ENCODE data around the gene ACOT12. TPM values are rescaled to one million over a fixed set of nuclear protein-coding genes. Genes with fewer than 3 reads are reported as not detected.

Gene ACOT12
- total and polyA plus RNA-seq, 2 of the 13 experiments (the other 11 are each of a cell fraction or from before 2014, with no cell fraction given): not detected

DNA sequence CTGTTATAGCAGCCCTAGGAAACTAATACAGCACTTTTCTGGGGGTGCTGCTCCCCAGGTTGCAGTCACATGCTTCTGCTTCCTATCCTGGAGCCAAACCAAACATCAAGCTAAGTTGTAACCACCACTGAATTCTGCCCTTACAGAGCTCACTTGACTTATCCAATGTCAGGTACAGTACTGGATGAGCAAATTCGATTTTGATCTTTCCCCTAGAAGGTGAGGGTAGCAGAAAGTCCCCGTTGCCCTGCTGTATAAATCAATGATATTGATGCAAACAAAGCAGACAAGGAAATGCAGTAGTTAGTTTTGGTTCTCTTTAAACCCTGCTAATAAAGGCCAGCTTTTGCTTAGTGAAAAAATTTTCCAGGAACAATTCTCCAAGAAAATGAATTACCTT is 56.1 kb downstream of the ACOT12 start:
- WGBS (ENCODE audit: low lambda C conversion rate): 0% methylated on average over 2 of the region's 2 CpGs
- H3K9me3 ChIP-seq (ENCODE audit: low read length): no peaks in the 10 kb centered on the region
- DNase-seq (ENCODE audit: low spot score): no peak

More for the DNA sequence above, 56.1 kb downstream of the ACOT12 start:
- no TSS peak for BruUV-seq (replicated peaks)
- POLR2A ChIA-PET: no interaction called here
- TF ChIP-seq, protein P1, sequence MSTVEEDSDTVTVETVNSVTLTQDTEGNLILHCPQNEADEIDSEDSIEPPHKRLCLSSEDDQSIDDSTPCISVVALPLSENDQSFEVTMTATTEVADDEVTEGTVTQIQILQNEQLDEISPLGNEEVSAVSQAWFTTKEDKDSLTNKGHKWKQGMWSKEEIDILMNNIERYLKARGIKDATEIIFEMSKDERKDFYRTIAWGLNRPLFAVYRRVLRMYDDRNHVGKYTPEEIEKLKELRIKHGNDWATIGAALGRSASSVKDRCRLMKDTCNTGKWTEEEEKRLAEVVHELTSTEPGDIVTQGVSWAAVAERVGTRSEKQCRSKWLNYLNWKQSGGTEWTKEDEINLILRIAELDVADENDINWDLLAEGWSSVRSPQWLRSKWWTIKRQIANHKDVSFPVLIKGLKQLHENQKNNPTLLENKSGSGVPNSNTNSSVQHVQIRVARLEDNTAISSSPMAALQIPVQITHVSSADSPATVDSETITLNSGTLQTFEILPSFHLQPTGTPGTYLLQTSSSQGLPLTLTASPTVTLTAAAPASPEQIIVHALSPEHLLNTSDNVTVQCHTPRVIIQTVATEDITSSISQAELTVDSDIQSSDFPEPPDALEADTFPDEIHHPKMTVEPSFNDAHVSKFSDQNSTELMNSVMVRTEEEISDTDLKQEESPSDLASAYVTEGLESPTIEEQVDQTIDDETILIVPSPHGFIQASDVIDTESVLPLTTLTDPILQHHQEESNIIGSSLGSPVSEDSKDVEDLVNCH (CRISPR knock-in tag; IDR thresholded peaks at IDR 0.05): no peak
- no peak for TF ChIP-seq BRD4 (CRISPR knock-in tag; IDR thresholded peaks at IDR 0.05)
- TF ChIP-seq ZNF234 (CRISPR knock-in tag; conservative IDR thresholded peaks at IDR 0.05): no peak
- TF ChIP-seq ZNF772 (CRISPR knock-in tag; IDR thresholded peaks at IDR 0.05): no peak
- TF ChIP-seq, protein P2, sequence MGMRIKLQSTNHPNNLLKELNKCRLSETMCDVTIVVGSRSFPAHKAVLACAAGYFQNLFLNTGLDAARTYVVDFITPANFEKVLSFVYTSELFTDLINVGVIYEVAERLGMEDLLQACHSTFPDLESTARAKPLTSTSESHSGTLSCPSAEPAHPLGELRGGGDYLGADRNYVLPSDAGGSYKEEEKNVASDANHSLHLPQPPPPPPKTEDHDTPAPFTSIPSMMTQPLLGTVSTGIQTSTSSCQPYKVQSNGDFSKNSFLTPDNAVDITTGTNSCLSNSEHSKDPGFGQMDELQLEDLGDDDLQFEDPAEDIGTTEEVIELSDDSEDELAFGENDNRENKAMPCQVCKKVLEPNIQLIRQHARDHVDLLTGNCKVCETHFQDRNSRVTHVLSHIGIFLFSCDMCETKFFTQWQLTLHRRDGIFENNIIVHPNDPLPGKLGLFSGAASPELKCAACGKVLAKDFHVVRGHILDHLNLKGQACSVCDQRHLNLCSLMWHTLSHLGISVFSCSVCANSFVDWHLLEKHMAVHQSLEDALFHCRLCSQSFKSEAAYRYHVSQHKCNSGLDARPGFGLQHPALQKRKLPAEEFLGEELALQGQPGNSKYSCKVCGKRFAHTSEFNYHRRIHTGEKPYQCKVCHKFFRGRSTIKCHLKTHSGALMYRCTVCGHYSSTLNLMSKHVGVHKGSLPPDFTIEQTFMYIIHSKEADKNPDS (CRISPR knock-in tag; IDR thresholded peaks at IDR 0.05): no peak
- no peak for TF ChIP-seq ARID2 (CRISPR knock-in tag; IDR thresholded peaks at IDR 0.05; ENCODE audit: borderline replicate concordance)
- no peak for TF ChIP-seq PHF21A (CRISPR knock-in tag; IDR thresholded peaks at IDR 0.05)
- TF ChIP-seq SNAI1 (CRISPR knock-in tag; IDR thresholded peaks at IDR 0.05; ENCODE audit: borderline replicate concordance): no peak
- TF ChIP-seq ZIK1 (CRISPR knock-in tag; IDR thresholded peaks at IDR 0.05; ENCODE audit: borderline replicate concordance, low read depth): no peak
- no peak for TF ChIP-seq ZNF563 (CRISPR knock-in tag; IDR thresholded peaks at IDR 0.05)
- TF ChIP-seq, protein P3, sequence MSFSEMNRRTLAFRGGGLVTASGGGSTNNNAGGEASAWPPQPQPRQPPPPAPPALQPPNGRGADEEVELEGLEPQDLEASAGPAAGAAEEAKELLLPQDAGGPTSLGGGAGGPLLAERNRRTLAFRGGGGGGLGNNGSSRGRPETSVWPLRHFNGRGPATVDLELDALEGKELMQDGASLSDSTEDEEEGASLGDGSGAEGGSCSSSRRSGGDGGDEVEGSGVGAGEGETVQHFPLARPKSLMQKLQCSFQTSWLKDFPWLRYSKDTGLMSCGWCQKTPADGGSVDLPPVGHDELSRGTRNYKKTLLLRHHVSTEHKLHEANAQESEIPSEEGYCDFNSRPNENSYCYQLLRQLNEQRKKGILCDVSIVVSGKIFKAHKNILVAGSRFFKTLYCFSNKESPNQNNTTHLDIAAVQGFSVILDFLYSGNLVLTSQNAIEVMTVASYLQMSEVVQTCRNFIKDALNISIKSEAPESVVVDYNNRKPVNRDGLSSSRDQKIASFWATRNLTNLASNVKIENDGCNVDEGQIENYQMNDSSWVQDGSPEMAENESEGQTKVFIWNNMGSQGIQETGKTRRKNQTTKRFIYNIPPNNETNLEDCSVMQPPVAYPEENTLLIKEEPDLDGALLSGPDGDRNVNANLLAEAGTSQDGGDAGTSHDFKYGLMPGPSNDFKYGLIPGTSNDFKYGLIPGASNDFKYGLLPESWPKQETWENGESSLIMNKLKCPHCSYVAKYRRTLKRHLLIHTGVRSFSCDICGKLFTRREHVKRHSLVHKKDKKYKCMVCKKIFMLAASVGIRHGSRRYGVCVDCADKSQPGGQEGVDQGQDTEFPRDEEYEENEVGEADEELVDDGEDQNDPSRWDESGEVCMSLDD (CRISPR knock-in tag; IDR thresholded peaks at IDR 0.05; ENCODE audit: borderline replicate concordance): no peak
- no peak for ATAC-seq
- CTCF ChIA-PET (ENCODE audit: low intra/inter-chr PET ratio, low total read pairs): no interaction called here
- no peak overlapping the region for H3K4me3 ChIP-seq (replicated peaks in 1 of 3; ENCODE audit: insufficient read depth in 1 of 3, low read depth in 2 of 3, low read length in 3 of 3)
- no peak overlapping the region for H3K9ac ChIP-seq (ENCODE audit: insufficient read depth, low read depth, low read length)
- H3K36me3 ChIP-seq (replicated peaks in 1 of 2; ENCODE audit: control insufficient read depth in 1 of 2, insufficient read depth in 2 of 2, low read length in 2 of 2): no peaks in the 10 kb centered on the region
- FAIRE-seq: no peak
- in situ Hi-C loops (cut with HindIII; ENCODE audit: extremely low pct_ligation_motif_present, low pct_unique_long_range_greater_than_20kb): no loop called here
- no peak overlapping the region for H3K27ac ChIP-seq (ENCODE audit: extremely low read length, insufficient read depth, low read length)
- H3K4me2 ChIP-seq (ENCODE audit: low read depth, low read length): no peak overlapping the region
- intact Hi-C loops (cut with micrococcal nuclease; ENCODE audit: unreplicated experiment): no loop called here
- H3K4me1 ChIP-seq (ENCODE audit: insufficient read depth, low read length): no peaks in the 10 kb centered on the region
- H4K20me1 ChIP-seq (ENCODE audit: insufficient read depth, low read length): no peaks in the 10 kb centered on the region
- no peaks in the 10 kb centered on the region for H3K79me2 ChIP-seq (ENCODE audit: insufficient read depth, low read length)
- H3K27me3 ChIP-seq (ENCODE audit: control insufficient read depth in 1 of 2, insufficient read depth in 2 of 2, low read length in 2 of 2): no peaks in the 10 kb centered on the region
- H2AFZ ChIP-seq (ENCODE audit: low read length): no peak overlapping the region
